ENCODE measurements around the gene KANK4.

The KANK4 gene

GRCh38 chr1:62304515-62304914, 14.7 kb downstream of the KANK4 start:
- DNase-seq, result no peak

- DNase-seq, result no peak
Observed at GRCh38 chr1:62301726-62302390, 17.4 kb downstream of the KANK4 start.

- peak; percentile 38 for DNase-seq
Observed at GRCh38 chr1:62299426-62300200, 19.6 kb downstream of the KANK4 start.

GRCh38 chr1:62295921-62296491, 23.2 kb downstream of the KANK4 start:
- no peak for DNase-seq

- no peak for DNase-seq
Observed at GRCh38 chr1:62294261-62294660, 25.0 kb downstream of the KANK4 start.

- DNase-seq, result no peak
Observed at GRCh38 chr1:62288662-62289061, 30.6 kb downstream of the KANK4 start.

GRCh38 chr1:62288224-62288623, 31.0 kb downstream of the KANK4 start:
- DNase-seq, result no peak

- peak; percentile 14 for DNase-seq
Observed at GRCh38 chr1:62286786-62287224, 32.4 kb downstream of the KANK4 start.

GRCh38 chr1:62285984-62286785, 33.0 kb downstream of the KANK4 start:
- DNase-seq, result no peak

- no peak for DNase-seq
Observed at GRCh38 chr1:62285440-62285839, 33.8 kb downstream of the KANK4 start.

GRCh38 chr1:62283986-62284385, 35.2 kb downstream of the KANK4 start:
- DNase-seq, result no peak

GRCh38 chr1:62282909-62283755, 36.1 kb downstream of the KANK4 start:
- no peak for DNase-seq

- DNase-seq, result no peak
Observed at GRCh38 chr1:62281922-62282555, 37.2 kb downstream of the KANK4 start.

GRCh38 chr1:62280960-62281465, 38.2 kb downstream of the KANK4 start:
- DNase-seq, result no peak

- DNase-seq, result no peak
Observed at GRCh38 chr1:62280150-62280549, 39.1 kb downstream of the KANK4 start.

GRCh38 chr1:62276791-62277190, 42.4 kb downstream of the KANK4 start:
- no peak for DNase-seq

GRCh38 chr1:62274496-62275485, 44.4 kb downstream of the KANK4 start:
- DNase-seq, result no peak

- no peak for DNase-seq
Observed at GRCh38 chr1:62273953-62274352, 45.3 kb downstream of the KANK4 start.

GRCh38 chr1:62271948-62272728, 47.1 kb downstream of the KANK4 start:
- DNase-seq, result no peak

Data from NCI-H748 treated with DMSO at 0.1 percent for 48 hours (cell line).